ENCODE data around the gene MIX23. TPM values are rescaled to one million over a fixed set of nuclear protein-coding genes. Genes with fewer than 3 reads are reported as not detected.
A peak's percentile ranks its signal among the peaks of the same experiment; 100 is the strongest.
"Not testable (repeated sequence)": the region's sequence is repeated elsewhere in the genome, so short reads cannot be mapped to it uniquely, and the experiment has no call there.

Gene MIX23
- total RNA-seq, 1 experiment from 2014 or later = 46.2 TPM

DNA sequence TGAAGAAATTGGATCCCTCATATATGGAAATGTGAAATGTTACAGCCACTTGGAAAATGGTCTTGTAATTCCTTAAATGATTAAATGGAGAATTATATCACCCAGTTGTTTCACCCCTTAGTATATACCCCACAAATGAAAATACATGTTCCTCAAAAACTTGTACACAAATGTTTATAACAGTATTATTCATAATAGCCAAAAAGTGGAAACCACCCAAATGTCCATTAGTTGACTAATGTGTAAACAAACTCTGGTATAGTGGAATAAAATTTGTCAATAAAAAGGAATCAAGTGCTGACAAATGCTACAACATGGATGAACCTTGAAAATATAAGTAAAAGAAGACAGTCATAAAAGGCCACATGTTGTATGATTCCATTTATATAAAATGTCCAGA, 13.5 kb upstream of the MIX23 start:
- in situ Hi-C loops (cut with HindIII; ENCODE audit: low pct_unique_long_range_greater_than_20kb, low sequenced_read_pairs) = no loop called here
- DNase-seq (ENCODE audit: low read depth) = no peak

DNA sequence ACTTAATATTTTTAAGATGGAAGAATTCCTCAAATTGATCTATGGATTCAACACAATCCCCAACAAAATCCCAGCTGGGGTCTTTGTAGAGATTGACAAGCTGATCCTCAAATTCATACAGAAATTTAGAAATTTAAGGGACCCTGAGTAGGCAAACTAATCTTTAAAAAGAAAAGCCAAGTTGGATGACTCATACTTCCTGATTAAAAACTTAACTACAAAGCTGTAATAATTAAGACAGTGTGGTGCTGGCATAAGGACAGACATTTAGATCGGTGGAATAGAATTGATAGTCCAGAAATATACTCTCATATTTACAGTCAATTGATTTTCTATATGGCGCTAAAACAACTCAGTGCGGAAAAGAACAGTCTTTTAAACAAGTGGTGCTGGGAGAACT, 12.6 kb upstream of the MIX23 start:
- in situ Hi-C loops (cut with HindIII; ENCODE audit: low pct_unique_long_range_greater_than_20kb, low sequenced_read_pairs) = no loop called here
- DNase-seq (ENCODE audit: low read depth) = no peak

DNA sequence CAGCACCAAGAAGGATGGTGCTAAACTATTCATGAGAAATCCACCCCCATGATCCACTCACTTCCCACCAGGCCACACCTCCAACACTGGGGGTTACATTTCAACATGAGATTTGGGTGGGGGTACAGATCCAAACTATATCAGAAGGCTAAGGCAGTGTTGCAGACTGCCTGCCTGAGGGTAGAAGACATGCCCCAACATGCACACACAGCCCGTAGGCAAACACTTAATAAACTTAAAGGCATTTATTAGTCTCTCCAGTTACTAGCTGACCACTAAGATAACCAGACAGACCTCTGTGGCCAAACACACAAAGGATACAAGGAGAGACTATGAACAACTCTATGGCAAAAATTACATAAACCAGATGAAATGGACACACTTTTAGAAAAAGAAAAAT, 11.1 kb upstream of the MIX23 start:
- in situ Hi-C loops (cut with HindIII; ENCODE audit: low pct_unique_long_range_greater_than_20kb, low sequenced_read_pairs) = no loop called here

DNA sequence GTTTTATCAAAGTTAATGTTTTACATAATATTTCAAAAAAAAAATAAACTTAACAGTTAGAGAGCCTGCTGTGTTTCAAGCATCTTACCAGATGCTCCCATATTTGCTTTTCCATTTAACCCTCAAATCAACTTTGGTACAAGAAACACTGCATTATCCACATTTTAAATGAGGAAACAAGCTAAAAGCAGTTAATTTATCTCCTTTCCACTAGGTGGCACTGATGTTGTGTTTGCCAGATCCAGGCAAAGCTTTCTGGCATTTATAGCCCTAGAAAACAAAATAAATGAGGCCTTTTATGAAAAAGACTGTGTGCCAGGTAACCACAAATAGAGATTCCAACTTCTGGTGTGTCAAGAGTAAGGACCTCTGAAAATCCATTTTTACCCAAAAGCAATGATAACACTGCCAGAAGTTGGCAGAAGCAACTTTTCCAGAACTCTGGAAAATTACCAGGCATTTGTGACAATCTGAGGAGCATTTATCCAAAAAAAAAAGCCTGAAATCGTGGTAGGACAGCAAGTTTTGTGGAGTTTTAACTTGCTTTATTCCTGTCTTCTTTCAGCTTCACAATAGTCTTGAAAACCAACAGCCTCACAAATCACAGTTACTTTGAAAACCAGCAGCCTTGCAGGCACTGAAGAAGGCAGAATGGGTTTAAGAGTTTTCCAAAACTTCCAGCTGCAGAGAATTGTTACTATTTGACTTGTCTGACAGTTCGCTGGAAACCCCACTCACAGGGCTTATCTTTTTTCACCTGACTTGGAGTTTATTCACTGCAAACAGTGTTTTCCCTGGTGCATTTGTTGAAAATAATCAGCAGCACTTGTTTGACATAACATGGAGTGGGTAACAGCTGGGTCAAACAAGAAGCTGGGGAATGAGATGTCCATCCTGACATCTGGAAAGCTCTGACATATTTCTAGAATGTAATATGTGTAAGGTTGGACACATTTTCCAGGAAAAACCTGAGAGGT, 10.1 kb upstream of the MIX23 start:
- in situ Hi-C loops (cut with HindIII; ENCODE audit: low pct_unique_long_range_greater_than_20kb, low sequenced_read_pairs) = no loop called here
- peak; percentile 8 for DNase-seq (ENCODE audit: low read depth)

More for the DNA sequence above, 11.1 kb upstream of the MIX23 start:
- no peak for DNase-seq (ENCODE audit: low read depth)

DNA sequence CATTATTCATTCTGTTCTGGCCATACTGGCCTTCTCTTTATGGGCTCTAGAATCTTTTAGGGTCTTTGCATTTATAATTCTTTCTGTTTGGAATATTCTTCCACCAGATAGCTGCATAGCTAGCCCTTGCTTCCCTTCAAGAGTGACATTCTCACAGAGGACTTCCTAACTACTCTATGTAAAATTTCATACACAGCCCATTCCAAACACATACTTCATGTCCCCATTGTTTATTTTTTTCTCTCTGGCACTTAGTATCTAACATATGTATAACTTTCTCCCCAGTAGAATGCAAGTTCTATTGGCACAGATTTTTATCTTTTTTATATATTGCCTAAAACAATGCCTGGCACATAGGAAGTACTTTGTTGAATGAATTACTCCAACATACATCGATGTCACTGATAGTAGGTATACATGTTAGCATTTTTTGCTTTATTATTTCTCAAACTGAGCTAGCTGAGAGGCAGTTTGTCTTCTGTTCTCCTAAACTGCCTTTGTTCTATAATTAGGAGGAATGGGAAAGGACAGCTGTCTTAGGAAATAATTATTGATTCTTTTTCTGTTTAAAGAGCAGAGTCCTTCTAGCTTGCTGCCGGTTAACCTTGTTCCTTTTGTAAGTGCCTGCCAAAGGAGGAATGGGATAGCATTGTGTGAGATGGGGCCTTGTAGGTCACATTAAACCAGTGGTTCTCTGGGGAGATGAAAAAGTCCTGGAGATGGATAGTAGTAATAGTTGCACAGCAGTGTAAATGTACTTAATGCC, 8.8 kb upstream of the MIX23 start:
- in situ Hi-C loops (cut with HindIII; ENCODE audit: low pct_unique_long_range_greater_than_20kb, low sequenced_read_pairs) = no loop called here
- DNase-seq (ENCODE audit: low read depth) = no peak

DNA sequence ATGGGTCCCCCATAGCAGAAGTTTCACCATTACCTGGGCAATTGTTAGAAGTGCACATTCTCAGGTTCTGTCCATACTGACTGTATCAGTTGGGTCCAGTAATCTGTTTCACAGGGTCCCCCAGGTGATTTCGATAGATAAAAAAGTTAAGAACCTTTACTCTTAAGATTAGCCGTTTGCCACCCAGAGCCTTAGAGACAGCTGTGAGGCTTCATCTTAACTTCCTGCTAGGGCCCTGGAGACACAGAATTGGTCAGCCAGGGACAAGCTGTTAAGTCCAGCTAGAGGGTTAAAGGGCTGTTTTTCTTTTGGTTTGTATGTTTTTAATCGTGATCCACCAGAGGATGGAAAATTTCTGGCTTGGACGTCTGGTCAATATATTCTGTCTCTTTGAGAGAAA, 7.6 kb upstream of the MIX23 start:
- in situ Hi-C loops (cut with HindIII; ENCODE audit: low pct_unique_long_range_greater_than_20kb, low sequenced_read_pairs) = no loop called here
- no peak for DNase-seq (ENCODE audit: low read depth)

DNA sequence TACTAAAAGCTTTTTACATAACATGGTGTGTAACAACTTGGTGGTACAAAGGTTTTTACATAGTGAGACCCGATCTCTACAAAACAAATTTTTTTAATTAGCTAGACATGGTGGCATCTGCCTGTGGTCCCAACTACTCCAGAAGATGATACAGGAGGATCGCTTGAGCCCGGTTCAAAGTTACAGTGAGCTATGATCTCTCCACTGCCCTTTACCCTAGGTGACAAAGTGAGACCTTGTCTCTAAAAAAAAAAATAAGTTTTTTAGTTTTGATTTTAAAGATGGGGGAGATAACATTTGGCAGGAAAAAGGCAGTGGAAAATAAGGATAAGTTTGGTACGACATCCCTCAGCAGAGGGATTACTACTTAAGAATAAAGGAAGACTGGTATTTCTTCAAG, 6.9 kb upstream of the MIX23 start:
- no peak for DNase-seq (ENCODE audit: low read depth)
- in situ Hi-C loops (cut with HindIII; ENCODE audit: low pct_unique_long_range_greater_than_20kb, low sequenced_read_pairs) = no loop called here

DNA sequence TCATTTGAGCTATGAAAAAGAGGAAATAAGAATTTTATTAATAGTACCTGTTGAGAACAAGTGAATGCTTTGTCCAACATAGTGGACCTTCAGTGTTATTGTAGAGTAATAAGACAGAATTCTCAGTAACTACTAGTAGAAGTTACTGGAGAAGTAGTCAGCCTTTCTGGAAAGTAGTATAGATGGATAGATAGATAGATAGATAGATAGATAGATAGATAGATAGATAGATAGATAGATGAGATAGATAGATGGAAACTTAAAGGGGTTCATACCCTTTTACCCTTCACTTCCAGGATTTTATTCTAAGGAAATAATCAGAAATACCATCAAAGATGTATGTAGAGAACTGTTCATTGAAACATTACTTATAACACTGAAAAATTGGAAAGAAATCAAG, 6.2 kb upstream of the MIX23 start:
- no peak for DNase-seq (ENCODE audit: low read depth)
- in situ Hi-C loops (cut with HindIII; ENCODE audit: low pct_unique_long_range_greater_than_20kb, low sequenced_read_pairs) = no loop called here

DNA sequence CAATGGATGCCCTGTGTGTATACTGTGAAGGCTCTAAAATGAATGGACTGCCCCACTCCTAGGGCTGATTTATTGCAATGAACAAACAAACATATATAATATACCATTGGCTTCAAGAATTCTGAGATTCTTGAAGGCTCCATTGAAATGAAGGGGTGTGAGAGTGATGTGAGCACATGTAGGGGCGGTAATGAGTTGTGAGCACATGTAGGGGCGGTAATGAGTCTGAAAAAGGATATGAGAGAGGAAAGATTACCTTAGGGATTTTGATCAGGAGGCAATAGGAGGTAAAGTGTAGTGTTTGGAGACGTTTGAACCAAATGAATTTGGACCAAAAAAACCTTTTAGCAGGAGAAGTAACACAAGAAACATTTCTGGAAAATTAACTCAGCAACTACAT, 4.7 kb upstream of the MIX23 start:
- in situ Hi-C loops (cut with HindIII; ENCODE audit: low pct_unique_long_range_greater_than_20kb, low sequenced_read_pairs) = no loop called here
- DNase-seq (ENCODE audit: low read depth) = no peak

DNA sequence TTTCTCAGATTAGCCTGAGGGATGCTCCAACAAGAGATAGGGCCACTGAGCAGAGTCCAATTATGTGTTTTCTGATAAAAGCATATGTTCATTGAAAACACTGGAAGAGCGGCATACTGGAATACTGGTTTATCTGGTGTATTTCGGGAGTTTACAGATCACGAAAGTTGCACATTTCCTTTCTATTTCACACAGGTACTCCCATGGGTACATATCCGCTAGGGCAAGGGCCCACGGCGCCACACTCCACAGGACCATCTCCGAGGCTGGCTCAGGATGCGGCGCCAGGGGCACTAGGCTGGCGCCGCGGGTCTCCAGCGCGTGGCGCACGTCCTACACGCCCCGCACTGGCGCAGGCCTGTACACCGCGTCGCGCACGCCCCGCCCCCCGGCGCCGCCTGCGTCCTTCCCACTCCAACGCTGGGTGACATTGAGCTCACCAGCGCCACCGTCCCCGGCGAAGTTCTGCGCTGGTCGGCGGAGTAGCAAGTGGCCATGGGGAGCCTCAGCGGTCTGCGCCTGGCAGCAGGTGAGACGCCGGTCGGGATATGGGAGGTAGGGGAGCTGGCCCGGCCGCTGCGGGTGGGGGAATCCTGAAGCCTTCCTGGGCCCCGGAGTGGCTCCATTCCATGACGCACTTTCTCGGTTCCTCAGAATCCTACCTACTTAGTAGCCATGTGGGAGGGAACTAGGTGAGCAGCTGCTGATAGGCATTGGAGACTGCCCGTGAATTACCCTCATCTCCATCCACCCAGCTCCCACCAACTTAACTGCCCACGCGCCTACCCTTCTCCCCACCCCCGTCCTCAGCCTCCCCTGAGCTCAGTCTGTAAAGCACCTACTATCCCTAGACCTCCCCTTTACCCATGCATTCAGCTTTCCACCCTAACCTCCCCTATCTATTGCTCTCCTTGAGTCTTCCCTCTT, 1.0 kb upstream of the MIX23 start, which contains the start of gene FAM162A:
FAM162A (plus strand) TSS at position 412 of the 927 bp plus-strand sequence; CDS start at position 496, 84 bp downstream.
- in situ Hi-C loops (cut with HindIII; ENCODE audit: low pct_unique_long_range_greater_than_20kb, low sequenced_read_pairs) = no loop called here
- DNase-seq (ENCODE audit: low read depth) = peak; percentile 90

DNA sequence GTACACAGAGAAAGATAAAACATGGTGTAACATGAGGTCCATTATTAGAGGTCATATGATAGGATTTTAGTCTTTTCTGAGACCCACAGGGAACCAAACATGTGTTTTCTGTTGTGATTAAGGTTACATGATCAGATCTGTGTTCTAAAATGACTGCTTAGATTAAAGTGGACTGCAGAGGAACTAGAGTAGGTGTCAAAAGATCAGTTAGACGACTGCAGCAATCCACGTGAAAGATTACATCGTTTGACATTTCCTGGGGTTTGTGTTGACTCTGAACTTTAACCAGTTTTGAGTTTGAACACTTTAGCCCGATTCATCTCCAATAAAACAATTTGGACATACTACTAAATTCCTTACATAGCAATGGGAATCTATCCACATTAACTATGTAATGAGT, 5.1 kb downstream of the MIX23 start:
- no peak for DNase-seq (ENCODE audit: low read depth)
- in situ Hi-C loops (cut with HindIII; ENCODE audit: low pct_unique_long_range_greater_than_20kb, low sequenced_read_pairs) = no loop called here

DNA sequence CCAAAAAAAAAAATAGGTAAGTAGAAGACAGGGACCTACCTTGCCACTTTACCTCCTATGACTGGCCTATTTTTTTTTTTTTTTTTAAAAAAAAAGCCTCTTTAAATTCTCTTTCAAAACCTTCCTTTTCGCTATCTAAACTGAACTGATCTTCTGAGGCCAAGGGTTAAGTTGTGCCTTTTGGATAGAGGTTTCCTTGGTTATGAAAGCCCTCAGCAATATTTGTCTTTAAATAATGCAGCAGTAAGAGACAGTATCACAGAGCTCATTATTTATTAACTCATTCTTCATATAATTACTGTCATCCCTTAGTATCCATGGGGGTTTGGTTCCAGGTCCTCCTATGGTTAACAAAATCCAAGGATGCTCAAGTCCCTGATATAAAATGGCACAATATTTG, 9.0 kb downstream of the MIX23 start:
- DNase-seq (ENCODE audit: low read depth) = no peak
- in situ Hi-C loops (cut with HindIII; ENCODE audit: low pct_unique_long_range_greater_than_20kb, low sequenced_read_pairs) = no loop called here

DNA sequence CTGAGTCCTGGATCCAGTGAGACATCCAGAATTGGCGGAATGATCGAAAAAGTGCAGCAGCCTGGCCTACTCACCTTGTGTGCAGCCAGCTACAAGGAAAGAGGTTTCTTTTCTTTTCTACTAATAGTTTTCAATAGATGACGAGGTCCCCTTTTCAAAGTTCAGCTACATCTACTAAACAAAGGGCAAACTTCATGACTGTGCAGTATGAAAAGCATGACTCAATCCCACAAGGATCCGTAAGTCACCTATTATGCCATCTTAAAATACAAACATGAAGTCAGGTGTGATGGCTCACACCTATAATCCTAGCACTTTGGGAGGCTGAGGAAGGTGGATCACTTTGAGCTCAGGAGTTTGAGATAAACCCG, 16.7 kb downstream of the MIX23 start:
- in situ Hi-C loops (cut with HindIII; ENCODE audit: low pct_unique_long_range_greater_than_20kb, low sequenced_read_pairs) = no loop called here
- DNase-seq (ENCODE audit: low read depth) = peak; percentile 56

DNA sequence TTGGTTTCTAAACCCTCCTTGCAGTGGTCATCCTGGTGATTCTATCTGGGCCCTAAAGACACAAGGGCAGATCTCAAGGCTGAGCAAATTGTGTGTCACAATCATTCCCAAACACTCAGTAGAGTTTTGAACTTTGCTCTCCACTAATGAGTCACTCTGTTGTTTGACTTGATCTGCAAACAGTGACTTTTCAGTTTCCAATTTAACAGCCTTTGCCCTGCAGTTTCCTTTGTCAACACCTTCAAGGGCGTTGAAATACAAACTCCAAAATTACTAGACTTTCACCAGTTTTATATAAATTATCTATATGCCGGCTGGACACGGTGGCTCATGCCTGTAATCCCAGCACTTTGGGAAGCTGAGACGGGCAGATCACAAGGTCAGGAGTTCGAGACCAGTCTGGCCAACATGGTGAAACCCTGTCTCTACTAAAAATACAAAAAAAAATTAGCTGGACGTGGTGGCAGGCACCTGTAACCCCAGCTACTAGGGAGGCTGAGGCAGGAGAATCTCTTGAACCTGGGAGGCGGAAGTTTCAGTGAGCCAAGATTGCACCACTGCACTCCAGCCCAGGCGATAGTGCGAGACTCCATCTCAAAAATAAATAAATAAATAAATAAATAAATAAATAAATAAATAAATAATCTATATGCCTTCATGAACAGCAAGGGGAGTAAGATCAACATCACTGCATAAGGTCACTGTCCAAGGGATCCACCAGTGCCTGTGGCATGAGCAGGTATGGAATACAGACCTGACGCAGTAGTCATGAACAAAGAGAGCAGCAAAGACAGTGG, 17.3 kb downstream of the MIX23 start:
- in situ Hi-C loops (cut with HindIII; ENCODE audit: low pct_unique_long_range_greater_than_20kb, low sequenced_read_pairs) = not testable (repeated sequence)

DNA sequence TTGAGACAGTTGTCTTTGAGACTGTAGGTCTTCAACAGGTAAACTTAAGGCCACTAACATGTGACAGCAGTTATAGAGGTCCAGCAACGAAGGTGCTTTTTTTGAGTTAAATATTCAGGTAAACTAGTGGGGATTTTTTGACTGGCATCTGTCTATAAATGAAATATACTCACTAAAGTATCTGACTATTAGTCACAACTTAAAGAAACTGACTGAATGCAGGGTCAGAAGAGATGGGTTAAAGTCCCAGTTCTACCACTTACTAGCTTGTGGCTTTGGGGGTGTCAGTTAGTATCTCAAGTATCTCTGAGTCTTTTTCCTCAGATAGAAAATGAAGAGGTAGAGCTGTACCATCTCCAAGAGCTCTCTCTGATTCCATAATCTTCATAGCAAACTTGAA, 18.0 kb downstream of the MIX23 start:
- DNase-seq (ENCODE audit: low read depth) = no peak
- in situ Hi-C loops (cut with HindIII; ENCODE audit: low pct_unique_long_range_greater_than_20kb, low sequenced_read_pairs) = no loop called here

More for the DNA sequence above, 17.3 kb downstream of the MIX23 start:
- peak; percentile 64 for DNase-seq (ENCODE audit: low read depth)

DNA sequence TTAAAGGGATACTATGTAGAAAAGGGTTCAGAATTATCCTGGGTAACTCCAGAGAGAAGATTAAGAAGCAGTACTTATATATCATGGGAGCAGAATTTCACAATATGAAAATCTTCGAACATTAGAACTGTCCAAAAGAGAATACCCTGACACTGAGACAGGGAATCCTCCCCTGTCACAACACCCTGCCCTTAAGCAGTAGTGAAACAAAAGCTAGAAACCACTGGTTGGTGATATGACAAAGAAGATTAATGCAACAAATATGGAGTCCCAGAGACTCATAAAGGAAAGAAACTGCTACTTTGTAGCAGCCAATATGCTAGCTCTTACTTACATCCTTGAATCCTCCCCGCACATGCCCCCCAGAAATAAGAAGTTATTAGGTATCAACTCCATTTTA, 18.5 kb downstream of the MIX23 start:
- in situ Hi-C loops (cut with HindIII; ENCODE audit: low pct_unique_long_range_greater_than_20kb, low sequenced_read_pairs) = no loop called here

DNA sequence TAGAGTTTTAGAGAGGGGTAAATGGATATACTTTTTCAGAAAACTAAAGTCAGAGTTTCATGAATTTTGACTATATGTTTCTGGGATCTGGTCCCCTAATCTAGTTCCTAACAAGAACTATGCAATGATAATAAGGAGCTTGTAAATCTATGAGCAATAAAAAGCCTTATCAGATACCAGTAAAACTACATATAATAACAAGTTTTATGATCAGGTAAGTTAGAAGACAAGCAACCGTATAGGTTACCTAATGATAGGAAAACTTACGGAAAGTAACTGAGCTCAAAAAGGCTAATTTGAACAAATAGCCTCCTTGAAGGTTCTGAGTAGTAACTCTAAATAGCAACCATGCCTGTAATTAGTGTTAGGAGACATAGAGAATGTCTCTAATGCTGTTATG, 21.0 kb downstream of the MIX23 start:
- in situ Hi-C loops (cut with HindIII; ENCODE audit: low pct_unique_long_range_greater_than_20kb, low sequenced_read_pairs) = no loop called here
- no peak for DNase-seq (ENCODE audit: low read depth)

More for the DNA sequence above, 18.5 kb downstream of the MIX23 start:
- no peak for DNase-seq (ENCODE audit: low read depth)

DNA sequence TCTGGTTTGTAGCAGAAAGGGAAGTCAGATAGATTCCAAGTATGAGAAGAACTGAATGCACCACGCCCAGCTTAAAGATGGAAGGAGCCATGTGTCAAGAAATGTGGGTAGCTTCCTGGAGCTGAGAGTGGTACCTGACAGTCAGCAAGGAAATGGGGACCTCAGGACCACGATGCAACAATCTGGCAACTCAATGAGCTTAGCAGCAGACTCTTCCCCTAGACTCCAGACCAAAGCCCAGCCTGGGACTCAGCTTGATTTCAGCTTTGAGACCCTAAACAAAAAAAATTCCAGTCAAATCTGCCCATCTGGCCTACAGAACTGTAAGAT, 24.4 kb downstream of the MIX23 start:
- in situ Hi-C loops (cut with HindIII; ENCODE audit: low pct_unique_long_range_greater_than_20kb, low sequenced_read_pairs) = no loop called here
- DNase-seq (ENCODE audit: low read depth) = no peak
